HG03469 (cell line): ENCODE data around the gene C11orf24.
"Not testable (repeated sequence)": the region's sequence is repeated elsewhere in the genome, so short reads cannot be mapped to it uniquely, and the experiment has no call there.

Experiments used
- ATAC-seq: cut with Tn5 transposase; IDR thresholded peaks from one replicate; pipeline ENCODE4 v1.9.1; 2021; ENCODE audit warnings: mild to moderate bottlenecking, moderate library complexity, moderate number of reproducible peaks; ENCODE audit not compliant: unreplicated experiment

C11orf24 gene

DNA sequence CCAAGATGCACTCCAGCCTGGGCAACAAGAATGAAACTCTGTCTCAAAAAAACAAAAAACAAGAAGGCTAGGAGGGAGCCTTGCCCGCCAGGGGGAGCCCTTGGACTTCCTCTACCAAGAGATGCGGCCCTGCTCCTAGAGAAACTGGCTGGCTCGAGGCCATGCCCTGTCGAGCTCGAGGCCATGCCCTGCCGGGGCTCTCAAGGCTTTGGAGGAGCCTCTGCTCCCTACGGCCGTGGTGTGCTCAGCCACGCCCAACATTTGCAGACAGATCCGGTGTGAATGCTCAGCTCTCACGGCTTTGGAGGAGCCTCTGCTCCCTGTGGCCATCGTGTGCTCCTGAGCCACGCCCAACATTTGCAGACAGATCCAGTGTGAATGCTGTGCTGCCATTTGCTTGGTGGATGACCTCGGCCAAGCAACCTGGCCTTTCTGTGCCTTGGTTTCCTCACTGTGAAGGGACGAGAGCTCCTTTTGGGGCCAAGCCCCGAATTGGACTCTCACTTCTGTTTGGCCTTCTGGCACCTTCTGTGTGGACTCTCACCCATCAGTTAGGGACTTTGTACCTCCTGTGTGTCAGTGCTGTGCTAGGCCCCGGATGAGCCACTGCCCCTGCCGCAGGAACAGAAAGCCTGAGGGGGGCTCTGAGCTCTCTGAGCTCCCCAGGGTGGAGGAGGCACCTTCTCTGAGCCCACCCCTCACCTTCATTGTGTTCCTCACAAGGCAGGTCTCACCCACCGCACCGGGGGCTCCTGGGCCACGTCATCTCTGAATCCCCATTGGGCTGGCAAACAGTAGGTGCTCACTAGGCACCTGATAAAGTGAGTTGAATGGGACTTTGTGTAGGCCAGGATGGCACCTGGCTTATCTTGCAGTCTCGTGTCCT is 14.1 kb downstream of the C11orf24 start:
- ATAC-seq: no peak

DNA sequence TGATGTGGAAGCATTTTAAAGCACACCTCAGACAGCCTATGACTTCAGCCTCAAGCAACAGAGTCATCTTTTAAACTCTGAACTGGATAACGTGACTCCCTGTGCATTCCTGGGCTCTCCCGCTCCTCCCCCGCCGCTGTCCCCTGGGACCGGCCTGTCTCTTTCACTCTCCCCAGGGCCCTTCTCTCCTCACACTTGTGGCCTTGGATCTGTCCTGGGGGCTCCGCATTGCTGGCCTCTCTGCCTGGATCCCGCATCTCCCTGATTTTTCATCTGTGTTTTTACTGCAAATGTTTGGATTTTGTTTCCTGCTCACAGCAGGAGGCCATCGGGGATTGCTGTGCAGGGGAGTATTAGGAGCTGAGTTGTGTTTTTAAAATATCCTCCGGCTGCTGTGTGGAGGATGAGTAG is 15.4 kb downstream of the C11orf24 start:
- no peak for ATAC-seq

DNA sequence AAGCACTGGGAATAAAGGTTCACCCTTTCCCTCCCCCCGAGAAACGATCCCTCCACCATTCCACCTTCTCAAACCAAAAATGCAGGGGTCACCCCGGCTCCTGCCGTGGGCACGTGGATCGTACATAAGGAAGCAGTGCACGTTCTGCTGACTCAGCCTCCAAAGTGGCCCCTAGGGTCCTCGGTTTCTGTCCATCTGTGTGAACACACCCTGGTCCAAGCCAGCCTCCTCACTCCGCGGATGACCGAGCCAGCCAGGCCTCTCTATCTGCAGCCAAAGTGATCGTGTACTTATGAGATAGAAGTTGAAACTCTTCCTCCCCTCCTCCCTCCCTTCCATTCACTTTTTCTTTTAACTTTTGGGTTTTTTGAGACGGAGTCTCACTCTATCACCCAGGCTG is 16.2 kb downstream of the C11orf24 start:
- no peak for ATAC-seq

DNA sequence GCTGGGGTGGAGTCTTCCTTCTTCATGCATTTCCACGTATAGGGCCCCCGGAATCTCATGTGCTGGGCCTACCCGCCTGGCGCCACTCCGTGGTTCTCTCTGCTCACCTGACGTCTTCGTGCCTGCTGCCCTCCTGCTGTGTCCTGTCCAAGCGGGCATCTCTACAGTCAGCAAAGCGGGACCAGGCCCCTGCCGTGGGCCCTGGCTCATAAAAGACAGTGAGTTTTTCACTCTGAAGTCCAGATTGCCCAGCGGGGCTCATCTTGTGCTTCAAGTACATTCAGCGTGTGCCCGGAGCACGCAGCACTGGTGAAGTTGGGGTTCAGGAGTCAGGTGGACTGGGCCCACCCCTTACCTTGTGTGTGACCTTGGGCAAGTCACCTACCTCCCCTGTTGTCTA is 17.4 kb downstream of the C11orf24 start:
- ATAC-seq: no peak

DNA sequence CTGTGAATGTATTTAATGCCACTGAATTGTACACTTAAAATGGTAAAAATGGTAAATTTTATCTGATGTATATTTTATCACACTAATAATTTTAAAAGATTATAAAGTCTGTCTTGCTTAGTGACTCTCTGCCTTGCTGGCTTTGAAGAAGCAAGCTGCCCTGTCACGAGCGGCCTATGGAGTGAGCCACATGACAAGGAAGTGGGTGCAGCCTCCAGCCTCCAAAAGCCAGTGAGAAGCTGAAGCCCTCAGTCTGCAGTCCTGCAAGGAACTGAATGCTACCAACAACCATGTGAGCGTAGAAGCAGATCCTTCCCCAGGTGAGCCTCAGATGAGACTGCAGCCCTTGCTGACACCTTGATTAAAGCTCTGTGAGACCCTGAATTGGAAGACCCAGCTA is 20.0 kb downstream of the C11orf24 start:
- no peak for ATAC-seq

DNA sequence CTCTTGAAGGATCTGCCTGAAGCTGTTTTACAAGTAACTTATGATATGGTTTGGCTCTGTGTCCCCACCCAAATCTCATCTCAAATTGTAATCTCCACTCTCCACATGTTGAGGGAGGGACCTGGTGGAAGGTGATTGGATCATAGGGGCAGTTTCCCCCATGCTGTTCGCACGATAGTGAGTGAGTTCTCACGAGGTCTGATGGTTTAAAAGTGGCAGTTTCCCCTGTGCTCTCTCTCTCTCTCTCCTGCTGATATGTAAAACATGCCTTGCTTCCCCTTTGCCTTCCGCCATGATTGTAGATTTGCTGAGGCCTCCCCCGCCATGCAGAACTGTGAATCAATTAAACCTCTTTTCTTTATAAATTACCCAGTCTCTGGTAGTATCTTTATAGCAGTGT is 26.9 kb downstream of the C11orf24 start:
- ATAC-seq: not testable (repeated sequence)

DNA sequence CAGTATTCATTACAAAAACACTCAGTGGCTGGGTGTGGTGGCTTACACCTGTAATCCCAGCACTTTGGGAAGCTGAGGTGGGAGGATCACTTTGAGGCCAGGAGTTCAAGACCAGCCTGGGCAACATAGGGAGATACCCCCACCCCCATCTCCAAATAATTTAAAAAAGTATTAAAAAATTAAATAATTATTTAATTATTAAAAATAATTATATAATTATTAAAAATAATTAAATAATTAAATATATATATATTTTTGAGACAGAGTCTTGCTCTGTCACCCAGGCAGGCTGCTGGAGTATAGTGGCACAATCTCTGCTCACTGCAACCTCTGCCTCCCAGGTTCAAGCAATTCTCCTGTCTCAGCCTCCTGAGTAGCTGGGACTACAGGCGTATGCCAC is 27.9 kb downstream of the C11orf24 start:
- ATAC-seq: not testable (repeated sequence)

DNA sequence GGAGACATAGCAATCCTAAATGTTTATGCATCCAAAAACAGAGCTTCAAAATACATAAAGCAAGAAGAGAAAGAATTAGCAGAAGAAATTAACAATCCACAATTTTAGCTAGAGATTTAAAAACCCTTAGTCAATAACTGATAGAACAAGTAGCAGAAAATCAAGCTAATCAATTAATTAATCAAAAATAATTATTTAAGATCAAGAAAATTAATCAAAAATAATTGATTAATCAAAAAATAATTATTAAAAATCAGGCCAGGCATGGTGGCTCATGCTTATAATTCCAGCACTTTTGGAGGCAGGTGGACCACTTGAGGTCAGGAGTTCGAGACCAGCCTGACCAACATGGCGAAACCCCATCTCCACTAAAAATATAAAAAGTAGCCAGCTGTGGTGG is 29.2 kb downstream of the C11orf24 start:
- no peak for ATAC-seq

DNA sequence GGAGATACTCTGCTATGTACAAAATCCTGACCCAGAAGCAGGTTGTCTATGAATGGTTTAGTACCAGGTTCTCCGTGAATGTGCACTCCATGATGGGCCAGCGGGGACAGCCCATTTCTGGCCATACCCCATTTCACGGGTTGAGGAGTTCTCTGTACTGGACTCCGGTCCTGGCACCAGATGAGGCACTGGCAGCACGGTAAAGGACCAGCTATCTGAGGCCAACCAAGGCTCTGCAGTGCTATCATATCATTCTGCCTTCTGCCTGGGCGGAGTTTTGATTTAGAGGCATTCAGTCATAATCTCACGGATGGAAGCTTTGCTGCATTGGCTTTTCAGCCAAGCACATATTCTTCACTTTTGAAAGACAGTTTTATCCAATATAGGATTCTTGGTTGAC is 40.2 kb downstream of the C11orf24 start:
- no peak for ATAC-seq

DNA sequence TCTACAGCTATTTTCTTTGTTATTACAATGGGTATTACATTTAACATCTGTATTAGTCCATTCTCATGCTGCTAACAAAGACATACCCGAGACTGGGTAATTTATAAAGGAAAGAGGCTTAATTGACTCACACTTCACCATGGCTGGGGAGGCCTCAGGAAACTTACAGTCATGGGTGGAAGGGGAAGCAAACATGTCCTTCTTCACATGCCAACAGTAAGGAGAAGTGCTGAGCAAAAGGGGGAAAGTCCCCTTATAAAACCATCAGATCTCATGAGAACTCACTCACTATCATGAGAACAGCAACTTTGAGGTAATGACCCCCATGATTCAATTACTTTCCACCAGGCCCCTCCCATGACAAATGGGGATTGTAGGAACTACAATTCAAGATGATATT is 42.2 kb downstream of the C11orf24 start:
- no peak for ATAC-seq

DNA sequence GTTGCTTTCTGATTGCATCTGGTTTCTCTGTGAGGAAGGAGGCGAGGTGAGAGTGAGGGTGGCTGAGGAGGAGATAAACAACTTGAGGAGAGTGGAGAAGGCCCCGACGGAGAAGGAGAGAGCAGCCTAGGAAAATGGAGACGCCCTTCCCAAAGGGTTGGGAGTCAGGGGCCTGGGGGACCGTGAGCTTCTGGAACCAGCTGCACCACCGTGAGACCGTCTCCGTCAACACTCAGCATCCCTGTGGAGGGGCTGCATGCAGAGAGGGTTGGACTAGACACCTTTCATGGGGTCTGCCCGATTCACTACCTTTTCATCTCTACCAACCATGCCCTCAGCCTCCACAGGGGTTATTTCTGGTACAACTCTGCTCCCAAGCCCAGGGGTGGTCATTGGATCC is 45.4 kb downstream of the C11orf24 start:
- ATAC-seq: no peak

DNA sequence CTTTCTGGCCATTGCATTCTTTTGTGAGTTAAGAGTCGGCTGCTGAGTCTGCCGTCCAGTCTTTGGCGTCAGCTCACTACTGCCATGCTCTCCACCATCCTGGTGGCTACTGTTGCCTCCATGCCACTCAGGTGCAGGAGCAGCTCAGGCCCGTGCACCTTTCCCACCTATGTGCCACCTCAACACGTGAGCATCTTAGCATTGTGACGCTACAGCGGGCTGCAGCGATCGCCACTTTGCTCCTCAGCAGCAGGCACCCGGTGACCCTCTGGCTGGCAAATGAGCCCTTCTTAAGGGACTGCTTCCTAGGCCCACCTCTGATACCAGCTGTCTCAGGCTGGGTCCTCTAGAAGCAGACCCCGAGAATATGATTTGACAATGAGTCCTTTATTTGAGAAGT is 47.2 kb downstream of the C11orf24 start:
- no peak for ATAC-seq

DNA sequence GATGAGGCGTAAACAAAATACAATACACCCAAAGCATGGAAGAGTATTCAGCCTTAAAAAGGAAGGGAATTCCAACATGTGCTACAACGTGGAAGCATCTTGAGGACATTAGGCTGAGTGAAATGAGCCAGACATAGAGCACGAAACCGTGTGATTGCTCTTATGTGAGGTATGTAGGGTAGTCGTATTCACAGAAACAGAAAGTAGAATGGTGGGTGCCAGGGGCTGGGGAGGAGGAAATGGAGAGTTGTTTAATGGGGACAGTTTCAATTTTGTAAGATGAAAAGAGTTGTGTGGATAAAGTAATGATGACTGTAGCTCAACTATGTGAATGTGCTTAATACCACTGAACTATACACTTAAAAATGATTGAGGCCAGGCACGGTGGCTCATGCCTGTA is 48.5 kb downstream of the C11orf24 start:
- ATAC-seq: no peak

DNA sequence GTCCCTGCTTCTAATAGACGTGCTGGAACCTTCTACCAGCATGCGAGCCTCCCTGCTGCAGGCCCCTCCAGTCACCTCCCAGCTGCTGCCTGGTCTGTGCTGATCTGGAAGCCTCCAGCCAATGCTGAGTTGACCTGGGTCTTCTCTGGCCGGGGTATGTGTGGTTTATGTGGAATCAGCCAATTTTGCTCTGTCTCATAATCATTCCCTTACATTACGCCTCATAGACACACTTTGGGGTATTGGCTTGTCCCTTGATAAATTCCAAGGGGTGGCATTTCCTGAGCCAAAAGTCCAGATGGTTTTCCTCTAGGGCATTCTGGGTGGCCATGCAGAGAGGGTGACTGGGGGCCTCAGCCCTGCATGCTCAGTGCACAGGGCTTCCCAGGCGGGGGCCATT is 50.4 kb downstream of the C11orf24 start:
- no peak for ATAC-seq

DNA sequence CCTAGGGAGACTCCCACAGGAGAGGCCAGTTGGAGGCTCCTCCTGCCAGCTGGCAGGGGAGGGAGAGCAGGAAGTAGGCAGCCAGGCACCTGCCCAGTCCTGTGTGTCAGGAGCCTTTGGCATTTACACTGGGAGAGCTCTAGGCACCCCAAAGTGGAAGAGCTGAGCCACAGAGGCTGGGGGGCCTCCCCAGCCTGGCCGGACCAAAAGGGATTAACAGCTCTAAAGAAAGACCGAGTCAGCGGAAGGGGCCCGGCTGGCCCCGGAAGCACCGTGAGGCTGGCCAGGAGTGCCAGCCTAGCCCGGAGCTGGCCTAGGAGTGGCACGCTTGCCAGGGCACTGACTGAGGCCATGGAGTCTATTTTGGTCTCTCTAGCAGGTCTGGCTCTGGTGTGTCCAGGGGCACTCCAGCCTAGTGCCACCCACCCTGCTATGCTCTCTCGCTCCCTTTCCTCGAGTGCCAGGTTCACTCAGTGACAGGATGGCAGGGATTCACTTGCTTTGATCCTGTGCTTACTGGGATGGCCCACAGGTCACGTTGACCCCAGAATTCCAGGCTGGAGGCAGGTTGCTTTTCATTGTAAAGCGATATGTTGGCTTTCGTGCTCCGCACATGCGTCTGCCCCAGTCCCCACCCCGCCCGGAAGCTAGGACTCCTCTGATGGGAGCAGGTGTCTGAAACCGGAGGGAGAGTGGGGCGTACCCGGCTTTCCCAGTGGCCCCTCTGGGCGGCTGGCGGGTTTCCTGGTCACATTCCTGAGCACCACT is 55.4 kb downstream of the C11orf24 start:
- ATAC-seq: no peak

DNA sequence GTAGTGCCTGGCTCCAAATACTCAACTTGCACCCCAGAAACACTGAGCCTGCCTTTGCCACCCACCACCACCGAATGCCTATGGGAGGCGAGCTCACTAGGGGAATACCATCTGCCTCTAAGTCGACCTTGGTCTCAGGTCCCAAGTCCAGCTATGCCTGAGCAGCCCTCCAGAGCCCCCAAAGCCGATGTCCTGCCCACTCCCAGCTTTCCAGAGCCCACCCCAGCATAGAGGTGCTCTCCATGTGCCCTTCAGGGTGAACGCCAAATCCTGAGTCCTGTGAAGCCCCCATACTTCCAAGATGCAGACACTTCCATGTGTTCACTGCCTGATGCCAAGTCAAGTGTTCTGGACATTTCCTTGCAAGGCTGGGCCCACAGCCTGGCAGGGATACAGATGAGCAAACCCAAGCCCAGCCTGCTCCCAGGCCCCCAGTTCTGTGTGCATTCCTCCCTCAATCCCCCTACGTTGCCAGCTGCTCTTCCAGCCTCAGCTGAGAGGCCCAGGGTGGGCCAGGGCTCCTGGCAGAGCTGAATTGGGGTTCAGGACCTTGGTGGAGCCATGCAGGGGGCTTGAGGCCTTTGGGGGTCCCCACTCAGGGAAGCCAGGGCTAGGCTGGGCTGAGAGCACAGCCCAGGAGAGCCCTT is 56.1 kb downstream of the C11orf24 start:
- no peak for ATAC-seq

DNA sequence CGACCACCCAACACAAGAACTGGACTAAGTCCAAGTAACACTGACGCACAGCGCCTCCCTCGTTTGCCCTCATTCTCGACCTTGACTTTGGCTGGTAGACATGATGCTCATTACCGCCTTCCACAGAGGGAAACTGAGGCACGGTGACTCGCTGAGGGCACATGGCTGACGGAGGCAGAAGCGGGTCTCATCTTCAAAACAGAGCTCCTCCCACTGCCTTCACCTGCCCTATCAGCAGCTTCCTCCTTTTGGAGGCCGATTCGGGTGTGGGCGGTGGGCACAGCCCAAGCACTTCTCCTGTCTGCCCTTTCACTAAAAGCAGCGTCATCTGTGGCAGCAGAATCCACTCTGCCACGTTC is 56.7 kb downstream of the C11orf24 start:
- ATAC-seq: no peak

DNA sequence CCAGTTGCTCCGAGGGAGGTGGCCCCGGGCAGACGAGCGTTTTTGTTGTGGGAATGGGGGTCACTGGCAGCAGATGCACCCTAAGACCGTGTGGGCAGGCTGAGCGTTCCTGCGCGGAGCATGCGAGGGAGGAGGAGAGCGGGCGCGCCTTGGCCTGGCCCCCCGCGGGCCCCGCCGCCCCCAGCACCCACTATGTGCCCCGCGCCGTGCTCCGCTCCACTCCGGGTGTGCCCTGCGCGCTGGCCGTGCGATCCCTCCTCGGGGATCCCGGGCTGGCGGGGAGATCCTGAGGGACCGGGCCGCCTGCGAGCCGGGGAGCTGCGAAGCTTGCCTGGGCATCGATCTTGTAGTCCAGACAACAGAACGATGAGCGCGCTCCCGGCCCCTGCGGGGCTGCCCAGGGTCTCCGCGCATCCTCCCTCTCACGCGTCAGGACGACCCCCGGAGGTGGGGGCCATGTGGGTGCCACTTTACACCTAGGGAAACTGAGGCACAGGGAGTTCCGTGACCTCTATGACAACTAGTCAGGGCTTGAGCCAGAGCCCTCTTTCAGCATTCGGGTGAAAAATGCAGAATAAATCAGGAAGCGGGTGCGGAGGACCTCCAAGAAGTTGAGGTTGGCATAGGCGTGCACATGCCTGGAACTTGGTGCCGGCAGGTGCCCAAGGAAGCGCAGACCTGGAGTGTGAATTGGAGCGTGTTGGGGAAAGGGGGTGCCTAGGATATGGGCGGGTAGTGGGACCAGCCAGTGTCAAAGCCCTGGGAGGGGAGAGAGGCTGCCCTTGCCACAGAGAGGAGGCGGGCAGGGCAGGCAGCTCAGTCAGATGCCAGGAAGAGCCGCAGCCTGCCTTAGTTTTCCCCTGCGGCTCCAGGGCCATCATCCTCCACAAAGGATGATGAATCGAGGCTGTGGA is 57.3 kb downstream of the C11orf24 start:
- ATAC-seq: no peak

DNA sequence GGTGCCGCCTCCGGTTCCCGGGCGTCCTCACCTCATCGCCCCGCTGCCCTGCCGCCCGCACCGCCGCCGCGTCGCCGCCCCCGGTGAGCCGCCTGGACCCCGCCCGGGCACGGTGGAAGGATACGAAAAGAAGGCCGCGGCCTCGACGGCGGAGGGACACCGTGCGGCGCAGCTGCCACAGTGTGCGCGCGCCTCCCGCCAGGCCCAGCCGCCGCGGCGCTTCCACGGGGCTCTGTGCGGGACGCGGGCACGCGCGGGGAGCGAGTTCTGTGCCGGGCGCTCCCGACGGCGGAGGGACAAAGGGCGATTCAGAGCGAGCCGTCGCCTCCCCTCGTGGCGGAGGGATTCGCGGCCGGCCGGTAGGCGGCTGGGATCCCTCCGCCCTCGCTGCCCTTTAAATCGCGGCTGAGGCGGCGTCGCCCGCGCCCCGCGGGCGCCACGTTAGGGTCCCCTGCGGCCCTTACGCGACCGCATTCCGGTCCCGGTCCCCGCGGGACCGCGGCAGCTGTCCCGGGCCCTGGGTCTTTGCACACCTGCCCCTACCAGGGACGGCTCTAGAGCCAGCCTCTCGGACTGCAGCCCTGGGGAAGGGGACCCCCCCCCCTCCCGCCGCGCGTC is 58.1 kb downstream of the C11orf24 start:
- ATAC-seq: no peak

DNA sequence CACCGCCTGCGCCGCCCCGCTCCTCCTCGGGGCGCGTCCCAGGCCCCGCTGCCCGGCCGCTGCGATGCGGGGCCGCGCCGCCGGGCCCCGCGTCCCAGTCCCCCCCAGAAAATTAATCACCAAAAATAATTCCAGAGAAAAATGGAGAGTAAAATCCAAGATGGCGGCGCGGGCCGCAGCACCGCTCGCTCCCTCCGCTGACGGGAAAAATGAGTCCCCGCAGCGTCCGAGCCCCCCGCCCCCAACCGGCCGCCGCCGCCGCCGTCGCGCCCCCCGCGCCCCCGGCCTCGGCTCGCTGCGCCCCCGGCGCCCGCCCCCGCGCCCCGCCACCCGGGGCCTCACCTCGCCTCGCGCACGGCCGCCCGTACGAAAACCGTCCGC is 58.6 kb downstream of the C11orf24 start, which contains the start of gene KMT5B:
Gene KMT5B (minus strand): TSS at position 162 of the 381 bp plus-strand sequence. CDS start 23,220 bp downstream, outside the sequence.
- ATAC-seq: no peak
